HG03159 (cell line): Measurements from ENCODE around the gene DLX2.
"Not testable (repeated sequence)": the region's sequence is repeated elsewhere in the genome, so short reads cannot be mapped to it uniquely, and the experiment has no call there.

Experiments
- ATAC-seq: cut with Tn5 transposase; IDR thresholded peaks from one replicate; pipeline ENCODE4 v1.9.1; 2021; ENCODE audit warnings: mild to moderate bottlenecking, moderate library complexity; ENCODE audit not compliant: unreplicated experiment

The DLX2 gene

DNA sequence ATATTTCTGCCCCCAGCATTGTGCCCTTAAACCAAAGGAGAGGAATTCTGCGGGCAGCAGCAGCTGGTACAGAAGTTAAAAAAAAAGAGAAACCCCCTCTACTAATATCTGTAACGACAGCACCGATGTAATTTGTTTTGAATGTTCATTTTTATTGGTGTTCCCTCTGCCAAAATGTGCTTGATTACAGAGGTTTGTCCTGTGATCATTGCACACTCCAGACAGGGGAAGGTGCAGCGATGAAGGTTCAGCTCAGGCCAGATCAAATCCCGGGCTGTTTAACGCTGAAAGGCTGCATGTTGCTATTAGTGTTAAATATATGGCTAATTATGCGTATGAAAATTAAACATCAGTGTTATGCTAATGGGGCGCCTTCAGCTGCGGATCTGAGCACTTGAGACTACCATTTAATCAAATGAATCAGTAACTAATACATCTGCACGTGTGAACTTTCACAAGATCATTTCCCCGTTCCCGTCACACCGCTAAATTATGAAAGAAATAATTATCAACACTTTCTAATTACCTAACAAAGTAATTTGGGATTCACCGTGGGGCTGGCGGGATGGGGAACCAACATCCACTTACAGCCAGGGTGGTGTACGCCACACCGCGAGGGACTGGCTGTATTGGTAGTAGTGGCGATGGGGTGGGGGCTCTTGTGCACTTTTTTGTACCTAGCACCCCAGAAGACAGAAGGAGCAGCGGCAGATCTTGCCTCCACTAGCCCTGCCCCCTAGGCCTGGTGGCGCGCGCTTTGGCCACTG lies 18.9 kb downstream of the DLX2 start:
- ATAC-seq: no peak

DNA sequence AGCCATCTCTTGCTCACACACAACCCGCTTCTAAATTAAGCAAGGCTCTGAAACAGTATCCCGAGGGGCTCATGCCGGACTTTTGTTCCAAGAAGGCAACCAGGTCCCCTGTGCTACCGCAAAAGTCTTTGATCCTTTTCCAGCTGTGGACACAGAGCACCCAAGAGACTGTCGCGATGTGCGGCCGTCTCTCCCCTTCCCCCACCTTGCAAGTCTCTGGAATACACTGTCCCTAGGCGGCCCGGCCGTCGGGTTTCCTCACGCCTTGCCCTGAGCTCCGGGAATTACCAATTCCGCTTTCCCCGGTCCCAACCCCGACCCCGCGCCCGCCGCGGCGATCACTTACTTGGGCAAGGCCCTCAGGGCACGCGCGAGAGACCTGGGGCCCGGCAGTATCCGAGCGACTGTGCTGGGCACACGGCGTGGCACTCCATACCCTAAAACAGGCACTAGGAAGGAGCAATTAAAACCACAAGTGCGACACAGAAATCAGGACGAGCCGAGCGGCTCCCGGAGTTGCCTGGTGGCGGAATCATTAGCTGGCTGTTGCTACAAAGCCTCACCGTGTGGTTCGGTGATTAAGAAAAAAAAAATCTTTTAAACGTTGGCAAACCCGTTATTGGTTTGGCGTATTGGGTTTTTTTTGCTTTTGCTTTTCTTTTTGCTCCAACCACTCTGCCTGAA lies 19.6 kb downstream of the DLX2 start:
- ATAC-seq: no peak

DNA sequence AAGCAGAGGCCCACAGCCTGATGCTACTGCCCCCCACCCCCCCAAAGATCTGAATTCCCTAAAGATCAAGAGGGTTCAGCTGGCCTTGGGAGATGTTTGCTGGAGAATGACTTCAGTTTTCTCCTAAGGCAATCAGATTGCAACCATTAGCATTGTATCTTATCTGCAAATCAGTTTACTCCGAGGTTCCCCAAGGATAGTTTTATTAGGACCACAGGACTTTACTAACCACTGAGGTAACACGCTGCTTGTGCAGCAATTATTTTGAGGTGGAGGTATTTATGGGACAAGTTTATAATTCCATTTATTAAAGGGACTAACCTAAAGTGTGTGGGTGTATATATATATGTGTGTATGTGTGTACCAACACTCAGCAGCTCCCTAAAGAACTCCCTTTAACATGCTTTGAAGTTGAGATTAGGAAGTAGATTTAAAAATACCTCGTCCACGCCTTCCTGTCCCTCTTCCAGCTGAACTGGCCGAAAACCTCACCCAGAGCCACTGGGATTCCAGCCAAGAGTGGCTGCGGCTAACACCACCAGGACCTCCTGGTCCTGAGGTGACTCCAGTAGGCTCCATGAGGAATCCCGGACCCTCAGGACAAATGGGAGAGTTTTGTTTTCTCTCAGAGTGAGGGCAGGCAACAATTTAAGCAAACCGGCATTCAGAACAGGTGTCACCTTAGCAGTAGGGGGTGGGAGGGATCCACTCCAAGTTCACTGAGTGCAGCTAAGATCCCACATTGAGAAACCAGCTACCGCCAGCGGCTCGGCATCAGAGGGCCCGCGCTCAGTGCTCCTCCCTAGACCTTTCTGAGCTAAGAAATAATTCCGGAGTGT lies 20.4 kb downstream of the DLX2 start:
- ATAC-seq: no peak

DNA sequence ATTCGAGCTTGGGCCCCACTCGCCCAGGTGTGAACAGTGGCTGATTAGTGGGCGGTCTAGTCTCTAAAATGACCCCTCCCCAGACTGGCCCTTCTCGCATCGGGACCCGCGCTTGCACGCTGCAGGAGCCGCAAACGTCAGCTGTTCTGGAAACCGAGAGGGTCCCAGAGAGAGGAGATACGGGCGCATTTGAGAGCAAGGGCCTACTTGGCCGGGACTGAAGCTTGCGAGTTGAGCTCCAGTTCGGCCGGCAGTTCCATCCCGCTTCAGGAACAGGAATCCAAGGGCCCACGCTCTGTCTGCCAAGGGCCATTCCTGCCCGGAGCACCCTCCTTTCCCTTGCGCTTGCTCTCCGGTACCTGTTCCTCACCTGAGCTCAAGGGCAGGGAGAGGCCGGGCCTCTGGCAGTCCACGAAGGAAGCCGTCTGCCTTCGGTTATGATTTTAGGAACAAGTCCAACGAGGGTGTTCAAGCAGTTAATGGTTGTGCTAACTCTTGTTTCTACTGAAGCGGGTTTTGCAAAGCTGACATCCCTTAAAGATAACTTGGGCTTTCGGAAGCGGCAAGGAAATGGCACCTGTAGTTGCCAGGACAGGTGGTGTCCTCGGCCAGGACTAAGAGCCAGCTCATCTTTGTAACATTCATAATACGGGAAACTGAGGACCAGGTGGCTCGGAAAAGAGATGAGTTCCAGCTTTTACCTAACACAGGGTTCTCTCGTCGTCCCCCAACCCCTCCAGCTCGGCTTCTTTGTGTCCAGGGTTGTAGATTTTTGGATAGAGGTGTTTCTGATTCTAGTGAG lies 21.3 kb downstream of the DLX2 start:
- ATAC-seq: no peak

DNA sequence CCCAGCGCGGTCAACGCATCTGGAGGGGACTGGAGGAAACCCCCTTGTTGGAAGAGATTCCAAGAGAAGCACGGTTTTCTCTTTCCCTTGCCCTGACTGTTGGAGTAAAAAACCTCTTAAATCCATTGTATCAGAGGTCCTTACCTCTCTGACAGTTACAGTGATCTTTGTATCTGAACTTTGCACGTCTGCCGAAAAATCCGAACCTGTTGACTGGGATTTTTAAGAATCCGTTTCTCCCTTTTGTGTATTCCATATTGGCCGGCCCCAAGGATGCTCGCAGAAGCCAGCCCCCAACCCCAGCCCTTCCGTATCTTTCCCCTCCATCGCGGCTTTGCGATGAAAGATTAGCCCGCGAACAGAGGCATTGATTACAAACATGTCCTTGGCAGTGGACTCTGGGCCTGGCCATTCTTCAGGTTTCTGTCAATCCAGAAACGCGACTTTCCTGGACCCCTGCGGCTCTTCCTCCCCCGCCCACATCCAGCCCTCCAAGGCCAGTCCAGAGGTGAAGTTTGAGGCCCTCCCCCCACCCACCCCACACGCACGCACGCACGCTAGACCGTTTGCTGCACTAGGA lies 22.0 kb downstream of the DLX2 start:
- no peak for ATAC-seq

DNA sequence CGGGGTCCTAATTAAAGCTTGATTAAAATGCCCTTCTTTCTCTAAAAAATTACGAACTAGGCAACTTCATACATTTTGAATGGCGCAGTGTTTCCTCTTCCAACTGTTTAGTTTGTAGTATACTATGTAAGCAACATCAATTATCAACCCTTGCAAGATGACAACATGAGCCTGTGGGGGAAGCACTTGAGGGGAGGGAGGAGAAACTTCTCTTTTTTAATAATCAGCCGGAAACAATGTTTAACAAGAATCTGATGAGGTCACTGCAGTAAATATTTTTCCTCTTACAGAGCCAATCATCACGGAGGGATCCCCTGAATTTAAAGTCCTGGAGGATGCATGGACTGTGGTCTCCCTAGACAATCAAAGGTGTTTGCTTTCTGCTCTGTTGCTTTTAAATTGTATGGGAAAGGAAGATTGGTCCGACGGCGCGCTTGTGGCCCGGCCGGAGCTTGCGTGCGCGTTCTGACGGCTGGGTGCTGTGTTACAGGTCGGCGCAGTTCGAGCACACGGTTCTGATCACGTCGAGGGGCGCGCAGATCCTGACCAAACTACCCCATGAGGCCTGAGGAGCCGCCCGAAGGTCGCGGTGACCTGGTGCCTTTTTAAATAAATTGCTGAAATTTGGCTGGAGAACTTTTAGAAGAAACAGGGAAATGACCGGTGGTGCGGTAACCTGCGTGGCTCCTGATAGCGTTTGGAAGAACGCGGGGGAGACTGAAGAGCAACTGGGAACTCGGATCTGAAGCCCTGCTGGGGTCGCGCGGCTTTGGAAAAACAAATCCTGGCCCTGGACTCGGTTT lies 22.7 kb downstream of the DLX2 start:
- no peak for ATAC-seq

DNA sequence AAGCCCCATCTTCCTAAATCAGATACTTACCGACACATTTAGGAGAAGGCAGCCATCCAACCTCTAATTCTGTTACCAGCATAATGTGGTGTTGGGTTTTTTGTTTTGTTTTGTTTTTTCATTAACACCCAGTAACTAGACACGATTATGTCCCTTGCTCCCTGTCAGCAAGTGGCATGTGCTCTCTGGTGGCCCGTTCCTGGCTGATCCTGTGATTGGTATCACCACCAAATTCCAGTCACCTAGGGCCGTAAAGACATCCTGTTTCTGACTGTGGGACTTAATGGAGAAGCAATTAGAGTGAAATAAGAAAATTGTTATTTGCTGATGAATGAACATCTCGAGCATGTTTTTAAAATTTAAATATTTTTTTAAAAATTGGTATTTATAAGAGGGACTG lies 23.3 kb downstream of the DLX2 start:
- no peak for ATAC-seq

DNA sequence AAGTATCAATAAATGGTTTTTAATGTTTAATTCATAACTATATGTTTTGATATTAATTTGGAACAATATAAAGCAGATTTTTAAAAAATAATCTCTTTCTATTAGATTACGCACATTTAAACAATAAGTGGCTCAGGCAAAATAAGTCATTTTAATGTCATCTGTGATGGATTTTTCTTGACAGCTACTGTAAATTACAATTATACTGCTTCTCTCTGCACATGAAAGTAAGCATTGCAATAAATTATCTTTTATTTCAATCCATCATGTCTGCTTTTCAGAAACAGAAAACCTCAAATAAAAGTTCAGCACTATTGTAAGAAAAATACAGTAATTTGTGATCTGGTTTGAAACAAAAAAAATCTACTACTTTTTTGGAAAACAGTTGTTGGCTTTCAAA lies 28.4 kb downstream of the DLX2 start:
- ATAC-seq: no peak

DNA sequence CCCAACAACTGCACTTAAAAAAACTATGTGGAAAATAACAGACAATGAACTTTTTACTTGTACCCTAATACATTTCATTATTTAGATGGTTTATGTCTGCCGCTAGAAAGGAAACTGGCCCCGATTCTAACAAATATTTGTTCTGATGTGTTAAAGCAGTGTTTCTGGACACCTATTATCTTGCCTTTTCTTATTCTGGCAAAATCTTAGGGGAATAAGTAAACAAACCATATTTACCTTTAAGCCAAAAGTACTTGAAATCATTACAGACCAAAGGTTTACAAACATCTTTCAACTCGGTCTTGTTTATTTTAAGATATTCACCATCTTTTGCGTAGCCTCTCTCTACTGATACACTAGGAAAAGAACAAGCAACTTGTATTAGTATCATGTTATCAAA lies 29.2 kb downstream of the DLX2 start:
- ATAC-seq: no peak

DNA sequence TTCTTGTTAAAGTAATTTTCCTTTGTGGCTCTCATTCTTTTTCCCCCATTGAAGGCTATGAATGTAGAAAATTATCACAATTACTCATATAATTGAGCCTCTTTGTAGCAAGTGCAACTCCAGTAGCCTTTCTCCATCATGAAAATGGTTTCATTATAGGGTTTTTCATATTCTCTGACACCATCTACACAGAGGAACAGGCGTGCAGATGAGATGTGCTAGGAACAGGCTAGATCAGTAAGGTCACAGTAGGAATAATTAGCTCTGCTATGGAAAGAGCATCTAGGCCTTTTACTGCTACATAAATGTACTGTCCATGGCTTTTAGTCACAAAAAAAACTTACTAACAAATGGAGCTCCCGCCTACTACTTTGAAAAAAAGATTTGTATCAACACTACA lies 30.0 kb downstream of the DLX2 start:
- ATAC-seq: no peak

DNA sequence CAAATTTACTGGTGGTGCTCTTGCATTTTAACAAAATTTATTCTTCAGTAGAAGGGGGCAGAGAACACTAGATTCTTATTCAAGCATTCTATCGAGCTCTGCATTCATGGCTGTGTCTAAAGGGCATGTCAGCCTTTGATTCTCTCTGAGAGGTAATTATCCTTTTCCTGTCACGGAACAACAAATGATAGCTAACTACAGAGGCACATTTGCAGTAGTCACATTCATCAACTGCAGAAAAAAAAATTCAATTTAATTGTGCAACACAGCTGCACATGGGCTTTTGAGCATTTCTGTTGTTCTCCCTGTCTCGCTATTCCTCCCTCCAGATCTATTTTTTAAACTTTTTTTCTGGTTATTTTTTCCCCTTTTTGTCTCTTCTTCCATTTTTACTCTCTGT lies 30.4 kb downstream of the DLX2 start:
- no peak for ATAC-seq

DNA sequence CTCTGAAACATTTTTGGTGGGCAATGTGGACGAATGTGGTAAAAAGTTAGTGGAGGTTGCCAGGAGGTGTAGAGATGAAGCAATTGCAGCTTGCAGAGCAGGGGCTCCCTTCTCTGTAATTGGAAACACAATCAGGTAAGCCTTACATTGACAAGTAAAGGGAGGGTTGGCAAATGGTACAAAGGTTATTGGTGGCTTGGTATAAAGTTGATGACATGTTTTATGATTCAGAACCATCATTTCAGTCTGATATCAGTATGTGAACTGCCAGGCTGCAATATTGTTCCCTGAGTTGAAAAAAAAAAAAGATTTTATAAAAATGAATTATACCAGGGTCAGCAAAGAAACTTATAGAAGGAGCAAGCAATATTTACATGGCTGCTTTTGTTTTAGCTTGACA lies 31.8 kb downstream of the DLX2 start:
- ATAC-seq: no peak

DNA sequence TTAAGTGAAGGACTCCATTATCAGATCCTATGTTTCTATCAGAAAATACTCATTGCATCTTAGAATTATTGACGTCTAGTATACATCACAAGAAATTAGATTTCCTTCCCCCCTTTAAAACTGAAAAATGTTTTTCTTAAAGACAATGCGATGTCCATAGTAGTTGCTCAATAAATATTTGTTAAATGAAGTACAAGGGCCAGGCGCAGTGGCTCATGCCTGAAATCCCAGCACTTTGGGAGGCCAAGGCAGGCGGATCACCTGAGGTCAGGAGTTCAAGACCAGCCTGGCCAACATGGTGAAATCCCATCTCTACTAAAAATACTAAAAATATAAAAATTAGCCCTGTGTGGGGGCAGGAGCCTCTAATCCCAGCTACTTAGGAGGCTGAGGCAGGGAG lies 34.8 kb downstream of the DLX2 start:
- ATAC-seq: not testable (repeated sequence)

DNA sequence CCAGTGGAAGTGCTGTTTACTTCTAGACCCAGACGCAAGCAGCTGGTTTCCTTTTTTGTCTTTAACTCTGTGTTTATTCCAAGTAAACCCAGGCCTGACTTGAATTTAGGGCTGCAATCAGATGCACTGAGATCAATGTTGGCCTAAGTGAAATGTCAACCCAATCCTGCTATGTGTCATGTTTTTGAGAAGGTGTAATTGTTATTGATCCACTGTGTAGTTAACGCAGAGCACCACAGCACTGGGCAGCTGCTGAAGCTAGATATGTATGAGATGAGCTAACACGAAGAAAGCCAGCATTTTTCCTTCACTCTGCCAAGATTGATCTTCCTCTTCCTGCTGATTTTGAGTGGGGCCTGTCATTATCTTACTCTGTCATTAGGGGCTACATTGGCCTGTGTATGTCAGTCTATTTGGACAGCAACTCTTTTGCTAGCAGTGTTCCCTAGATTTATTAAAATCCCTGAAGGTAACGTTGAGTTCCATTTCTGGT lies 36.3 kb downstream of the DLX2 start:
- no peak for ATAC-seq

DNA sequence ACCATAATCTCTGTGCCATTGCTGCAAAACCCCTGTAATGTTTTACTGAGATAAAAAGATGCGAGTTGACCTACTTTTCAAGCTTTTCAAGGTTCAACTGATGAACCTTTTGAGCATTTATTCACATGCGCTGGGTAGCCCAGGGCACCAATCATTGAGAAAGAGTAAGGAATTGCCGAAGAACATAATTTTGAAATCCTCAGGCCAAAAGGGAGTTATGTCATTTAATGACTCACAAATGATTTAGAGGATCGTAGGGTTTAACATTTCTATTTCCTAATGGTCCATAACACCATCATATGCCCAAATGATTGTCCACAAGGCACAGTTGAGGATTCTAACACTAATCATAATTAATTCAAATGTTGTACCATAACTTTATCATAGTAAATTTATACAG lies 37.6 kb downstream of the DLX2 start:
- no peak for ATAC-seq

DNA sequence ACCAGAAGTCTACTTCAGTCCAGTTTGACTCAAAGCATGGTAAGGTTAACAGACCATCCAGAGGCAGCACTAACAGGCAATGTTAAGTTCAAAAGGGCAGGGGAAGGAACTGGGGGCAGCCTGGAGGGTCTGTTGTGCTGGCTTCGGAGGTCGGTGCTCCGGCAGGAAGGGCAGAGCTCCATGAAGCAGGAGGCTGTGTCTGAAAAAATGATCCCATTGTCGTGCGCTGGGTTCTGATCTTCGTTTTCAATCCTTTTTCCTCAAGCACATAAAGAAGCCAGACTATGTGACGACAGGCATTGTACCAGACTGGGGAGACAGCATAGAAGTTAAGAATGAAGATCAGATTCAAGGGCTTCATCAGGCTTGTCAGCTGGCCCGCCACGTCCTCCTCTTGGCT lies 39.3 kb downstream of the DLX2 start:
- ATAC-seq: no peak

DNA sequence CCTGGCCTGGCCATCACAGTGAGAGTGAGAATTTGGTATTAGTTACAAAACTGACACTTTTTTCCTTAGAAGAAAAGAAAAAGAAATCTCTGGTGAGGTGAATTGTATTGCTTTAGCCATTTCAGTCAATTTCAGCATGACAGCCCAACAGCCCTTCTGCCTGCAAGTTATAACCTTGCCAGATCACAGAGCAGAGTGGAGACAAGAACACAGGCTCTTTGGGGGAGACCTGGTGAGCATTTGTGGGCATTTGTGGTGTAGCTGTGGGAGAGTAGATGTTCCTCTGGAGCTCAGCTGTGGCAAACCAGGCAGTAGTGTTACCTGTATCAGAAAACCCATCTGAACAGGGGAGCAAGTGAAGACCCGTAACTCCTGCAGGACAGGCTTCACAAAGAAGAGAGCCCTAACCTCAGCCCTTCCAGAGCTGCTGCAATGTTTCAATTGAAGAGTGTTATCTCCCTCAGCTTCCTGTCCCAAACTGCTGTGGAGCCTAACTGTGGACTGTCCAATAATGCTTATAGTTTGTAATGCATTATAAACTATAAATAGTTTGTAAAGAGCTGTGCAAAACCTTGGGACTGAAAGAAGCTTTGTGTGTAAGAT lies 40.2 kb downstream of the DLX2 start:
- no peak for ATAC-seq

DNA sequence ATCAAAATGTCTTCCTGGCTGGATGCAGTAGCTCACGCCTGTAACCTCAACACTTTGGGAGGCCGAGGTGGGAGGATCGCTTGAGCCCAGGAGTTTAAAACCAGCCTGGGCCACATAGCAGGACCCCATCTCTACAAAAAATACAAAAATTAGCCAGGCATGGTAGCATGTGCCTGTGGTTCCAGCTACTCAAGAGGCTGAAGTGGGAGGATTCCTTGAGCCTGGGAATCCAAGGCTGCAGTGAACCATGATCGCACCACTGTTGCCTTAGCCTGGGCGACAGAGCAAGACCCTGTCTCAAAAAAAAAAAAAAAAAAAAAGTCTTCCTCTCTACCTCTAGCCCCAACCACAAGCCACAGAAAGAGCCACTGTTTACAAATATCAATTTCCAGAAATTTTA lies 42.6 kb downstream of the DLX2 start:
- ATAC-seq: not testable (repeated sequence)

DNA sequence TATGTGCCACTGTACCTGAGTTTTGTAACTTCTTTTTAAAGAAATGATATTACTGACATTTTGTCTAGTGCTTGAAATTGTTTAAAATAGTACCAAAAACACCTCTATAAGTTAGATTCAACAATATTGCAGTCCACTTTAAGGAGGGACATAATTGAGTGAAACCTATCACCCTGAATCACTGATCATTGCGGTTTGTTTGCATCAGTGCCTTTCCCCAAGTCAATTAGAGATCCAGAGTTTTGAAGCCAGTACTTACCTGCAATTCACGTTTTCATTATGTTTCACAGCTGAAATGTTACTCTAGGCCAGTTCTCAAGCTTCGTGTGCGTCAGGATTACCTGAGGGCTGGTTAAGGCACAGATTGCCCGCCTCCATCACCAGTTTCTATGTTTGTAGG lies 44.0 kb downstream of the DLX2 start:
- no peak for ATAC-seq
